Measurements from ENCODE around the gene KLHL26. TPM values are rescaled to one million over a fixed set of nuclear protein-coding genes. Genes with fewer than 3 reads are reported as not detected.
A peak's percentile ranks its signal among the peaks of the same experiment; 100 is the strongest.

The KLHL26 gene
- total RNA-seq, 1 experiment from 2014 or later: 7.0 TPM

- no peak for DNase-seq (ENCODE audit: low read depth)
Observed at GRCh38 chr19:18685597-18686190, 48.9 kb downstream of the KLHL26 start.

- DNase-seq (ENCODE audit: low read depth): no peak
Observed at GRCh38 chr19:18687740-18688465, 51.1 kb downstream of the KLHL26 start.

- no peak for DNase-seq (ENCODE audit: low read depth)
Observed at GRCh38 chr19:18696023-18696422, 59.2 kb downstream of the KLHL26 start.

- DNase-seq (ENCODE audit: low read depth): no peak
Observed at GRCh38 chr19:18697680-18698079, 60.9 kb downstream of the KLHL26 start.

- no peak for DNase-seq (ENCODE audit: low read depth)
Observed at GRCh38 chr19:18698321-18699167, 61.7 kb downstream of the KLHL26 start.

- no peak for DNase-seq (ENCODE audit: low read depth)
Observed at GRCh38 chr19:18699403-18700054, 62.7 kb downstream of the KLHL26 start.

GRCh38 chr19:18700501-18701249 is 63.8 kb downstream of the KLHL26 start:
- DNase-seq (ENCODE audit: low read depth): peak; percentile 80

GRCh38 chr19:18701250-18701608 is 64.4 kb downstream of the KLHL26 start:
- no peak for DNase-seq (ENCODE audit: low read depth)

- no peak for DNase-seq (ENCODE audit: low read depth)
Observed at GRCh38 chr19:18704054-18704453, 67.2 kb downstream of the KLHL26 start.

- no peak for DNase-seq (ENCODE audit: low read depth)
Observed at GRCh38 chr19:18704971-18705370, 68.1 kb downstream of the KLHL26 start.

GRCh38 chr19:18708452-18709231 is 71.8 kb downstream of the KLHL26 start:
- DNase-seq (ENCODE audit: low read depth): no peak

GRCh38 chr19:18709546-18709945 is 72.7 kb downstream of the KLHL26 start:
- DNase-seq (ENCODE audit: low read depth): no peak

GRCh38 chr19:18710186-18710585 is 73.4 kb downstream of the KLHL26 start:
- no peak for DNase-seq (ENCODE audit: low read depth)

GRCh38 chr19:18710996-18711751 is 74.3 kb downstream of the KLHL26 start:
- no peak for DNase-seq (ENCODE audit: low read depth)

GRCh38 chr19:18711893-18712292 is 75.1 kb downstream of the KLHL26 start:
- DNase-seq (ENCODE audit: low read depth): no peak

GRCh38 chr19:18712981-18713380 is 76.2 kb downstream of the KLHL26 start:
- no peak for DNase-seq (ENCODE audit: low read depth)

GRCh38 chr19:18713550-18714117 is 76.8 kb downstream of the KLHL26 start:
- no peak for DNase-seq (ENCODE audit: low read depth)

- DNase-seq (ENCODE audit: low read depth): no peak
Observed at GRCh38 chr19:18715416-18715815, 78.6 kb downstream of the KLHL26 start.

GRCh38 chr19:18716857-18717256 is 80.0 kb downstream of the KLHL26 start:
- no peak for DNase-seq (ENCODE audit: low read depth)

GRCh38 chr19:18717601-18718000 is 80.8 kb downstream of the KLHL26 start:
- no peak for DNase-seq (ENCODE audit: low read depth)
